HG03097 (cell line): ENCODE measurements around the gene PPRC1.

Experiments used
- ATAC-seq: cut with Tn5 transposase; IDR thresholded peaks from one replicate; pipeline ENCODE4 v1.9.1; 2021; ENCODE audit not compliant: unreplicated experiment, low FRiP score

The PPRC1 gene, protein sequence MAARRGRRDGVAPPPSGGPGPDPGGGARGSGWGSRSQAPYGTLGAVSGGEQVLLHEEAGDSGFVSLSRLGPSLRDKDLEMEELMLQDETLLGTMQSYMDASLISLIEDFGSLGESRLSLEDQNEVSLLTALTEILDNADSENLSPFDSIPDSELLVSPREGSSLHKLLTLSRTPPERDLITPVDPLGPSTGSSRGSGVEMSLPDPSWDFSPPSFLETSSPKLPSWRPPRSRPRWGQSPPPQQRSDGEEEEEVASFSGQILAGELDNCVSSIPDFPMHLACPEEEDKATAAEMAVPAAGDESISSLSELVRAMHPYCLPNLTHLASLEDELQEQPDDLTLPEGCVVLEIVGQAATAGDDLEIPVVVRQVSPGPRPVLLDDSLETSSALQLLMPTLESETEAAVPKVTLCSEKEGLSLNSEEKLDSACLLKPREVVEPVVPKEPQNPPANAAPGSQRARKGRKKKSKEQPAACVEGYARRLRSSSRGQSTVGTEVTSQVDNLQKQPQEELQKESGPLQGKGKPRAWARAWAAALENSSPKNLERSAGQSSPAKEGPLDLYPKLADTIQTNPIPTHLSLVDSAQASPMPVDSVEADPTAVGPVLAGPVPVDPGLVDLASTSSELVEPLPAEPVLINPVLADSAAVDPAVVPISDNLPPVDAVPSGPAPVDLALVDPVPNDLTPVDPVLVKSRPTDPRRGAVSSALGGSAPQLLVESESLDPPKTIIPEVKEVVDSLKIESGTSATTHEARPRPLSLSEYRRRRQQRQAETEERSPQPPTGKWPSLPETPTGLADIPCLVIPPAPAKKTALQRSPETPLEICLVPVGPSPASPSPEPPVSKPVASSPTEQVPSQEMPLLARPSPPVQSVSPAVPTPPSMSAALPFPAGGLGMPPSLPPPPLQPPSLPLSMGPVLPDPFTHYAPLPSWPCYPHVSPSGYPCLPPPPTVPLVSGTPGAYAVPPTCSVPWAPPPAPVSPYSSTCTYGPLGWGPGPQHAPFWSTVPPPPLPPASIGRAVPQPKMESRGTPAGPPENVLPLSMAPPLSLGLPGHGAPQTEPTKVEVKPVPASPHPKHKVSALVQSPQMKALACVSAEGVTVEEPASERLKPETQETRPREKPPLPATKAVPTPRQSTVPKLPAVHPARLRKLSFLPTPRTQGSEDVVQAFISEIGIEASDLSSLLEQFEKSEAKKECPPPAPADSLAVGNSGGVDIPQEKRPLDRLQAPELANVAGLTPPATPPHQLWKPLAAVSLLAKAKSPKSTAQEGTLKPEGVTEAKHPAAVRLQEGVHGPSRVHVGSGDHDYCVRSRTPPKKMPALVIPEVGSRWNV (N-terminal part only)

DNA sequence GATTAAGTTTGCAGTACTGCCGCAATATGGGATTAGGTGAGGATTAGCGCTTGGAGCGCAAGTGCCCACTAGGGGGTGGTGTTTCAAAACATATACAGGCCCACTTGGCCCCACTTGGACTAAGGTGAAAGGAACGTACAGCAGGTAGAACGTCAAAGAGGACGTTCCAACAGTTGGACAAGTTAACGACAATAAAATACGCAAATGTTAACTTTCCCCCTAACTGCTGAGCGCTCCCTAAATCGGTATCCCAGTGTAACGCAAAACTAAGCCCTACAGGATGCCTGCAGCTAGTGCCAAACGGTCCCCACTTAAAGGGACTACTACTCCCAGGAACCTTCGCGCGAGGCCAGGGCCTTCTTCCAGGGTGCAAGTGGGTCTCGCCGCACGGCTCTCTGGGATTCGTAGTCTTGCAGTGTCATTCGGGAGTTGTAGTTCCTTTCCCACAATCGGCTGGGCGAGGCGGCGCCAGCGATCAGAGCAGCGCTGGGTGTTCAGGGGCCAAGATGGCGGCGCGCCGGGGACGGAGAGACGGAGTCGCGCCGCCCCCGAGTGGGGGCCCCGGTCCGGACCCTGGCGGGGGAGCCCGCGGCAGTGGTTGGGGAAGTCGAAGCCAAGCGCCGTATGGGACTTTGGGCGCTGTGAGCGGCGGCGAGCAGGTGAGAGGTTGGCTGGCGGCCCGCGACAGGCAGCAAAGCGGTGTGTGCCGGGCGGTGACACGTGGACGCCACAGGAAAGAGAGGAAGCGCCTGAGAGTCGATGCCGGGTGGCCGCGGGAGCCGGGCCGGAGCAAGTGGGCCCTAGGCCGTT, at the start of gene PPRC1:
PPRC1 (plus strand) TSS at position 478 of the 810 bp plus-strand sequence; CDS start at position 507, 29 bp downstream.
- ATAC-seq: peak; percentile 92

DNA sequence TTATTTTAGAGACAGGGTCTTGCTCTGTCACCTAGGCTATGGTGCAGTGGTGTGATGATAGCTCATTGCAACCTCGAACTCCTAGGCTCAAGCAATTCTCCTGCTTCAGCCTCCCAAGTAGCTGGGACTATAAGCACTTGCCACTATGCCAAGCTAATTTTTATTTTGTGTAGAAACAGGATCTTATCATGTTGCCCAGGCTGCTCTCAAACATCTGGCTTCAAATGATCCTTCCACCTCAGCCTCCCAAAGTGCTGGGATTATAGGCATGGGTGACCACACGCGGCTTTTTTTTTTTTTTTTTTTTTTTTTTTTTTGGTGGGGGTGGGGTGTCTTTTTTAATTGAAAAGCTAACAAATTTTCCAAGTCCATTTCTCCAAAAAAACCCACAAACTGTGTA, 49.3 kb upstream of the PPRC1 start:
- ATAC-seq: no peak

DNA sequence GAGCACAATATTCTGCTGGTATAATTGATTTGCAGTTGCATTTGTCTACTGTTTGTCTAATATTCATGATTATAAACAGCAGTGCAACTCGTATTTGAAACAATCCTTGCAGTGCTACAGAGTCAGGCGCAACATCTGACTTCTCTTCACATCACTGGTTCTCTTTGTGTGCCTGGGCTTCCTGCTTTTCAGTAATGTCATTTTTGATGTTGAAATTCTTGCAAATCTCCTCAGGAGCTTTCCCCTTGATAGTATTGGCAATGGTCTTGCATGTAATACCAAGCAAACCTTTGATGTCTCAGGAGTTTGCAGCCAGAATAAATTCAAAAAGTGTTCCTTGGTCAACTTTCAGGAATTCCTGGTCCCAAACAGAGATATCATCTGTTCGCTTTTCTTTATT, 47.5 kb upstream of the PPRC1 start:
- no peak for ATAC-seq

DNA sequence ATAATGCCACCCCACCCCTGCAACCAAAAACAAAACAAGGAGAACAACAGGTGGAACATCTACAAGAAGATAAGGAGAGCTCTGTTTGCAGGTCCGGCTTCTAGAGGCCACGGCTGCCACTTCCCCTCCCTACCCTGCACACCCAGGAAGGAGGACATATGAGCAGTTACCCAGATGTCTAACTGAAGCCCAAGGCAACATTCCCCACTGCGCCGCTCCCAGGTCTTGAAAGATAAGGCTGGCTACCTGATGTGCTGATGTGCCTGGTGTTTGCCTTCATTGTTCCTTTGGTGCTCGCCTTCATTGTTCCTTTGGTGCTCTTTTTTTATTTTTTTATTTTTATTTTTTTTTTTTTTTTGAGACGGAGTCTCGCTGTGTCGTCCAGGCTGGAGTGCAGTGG, 46.6 kb upstream of the PPRC1 start:
- ATAC-seq: no peak

DNA sequence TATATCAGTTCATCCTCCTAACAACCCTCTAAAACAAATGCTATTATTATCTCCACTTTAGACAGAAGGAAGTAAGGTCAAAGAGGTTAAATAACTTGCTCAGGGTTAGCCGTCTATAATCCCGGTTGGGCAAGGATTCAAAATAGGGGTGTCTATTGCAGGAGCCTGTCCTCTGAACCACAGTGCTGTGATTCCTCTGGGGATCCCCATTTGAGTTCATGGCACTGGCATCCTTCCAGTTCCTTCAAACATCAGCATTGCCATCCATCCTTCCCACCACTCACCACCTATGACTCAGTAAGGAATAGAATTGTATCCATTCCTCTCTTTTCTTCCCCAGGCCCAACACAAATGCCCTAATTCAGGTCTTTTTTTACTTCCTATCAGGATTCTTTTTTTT, 42.1 kb upstream of the PPRC1 start:
- ATAC-seq: no peak

DNA sequence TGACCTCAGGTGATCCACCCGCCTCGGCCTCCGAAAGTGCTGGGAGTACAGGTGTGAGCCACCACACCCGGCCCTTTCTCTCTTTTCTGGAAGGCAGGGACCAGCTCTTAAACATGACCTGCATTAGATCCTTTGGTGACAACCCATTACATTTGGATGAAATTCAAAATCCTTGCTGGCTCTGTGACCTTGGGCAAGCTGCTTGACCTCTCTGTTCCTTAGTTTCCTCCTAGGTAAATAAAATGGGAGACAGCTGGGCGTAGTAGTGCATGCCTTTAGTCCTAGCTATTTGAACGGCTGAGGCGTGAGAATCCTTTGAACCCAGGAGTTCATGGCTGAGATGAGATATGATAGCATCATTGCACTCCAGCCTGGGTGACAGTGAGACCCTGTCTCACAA, 36.4 kb upstream of the PPRC1 start:
- no peak for ATAC-seq

DNA sequence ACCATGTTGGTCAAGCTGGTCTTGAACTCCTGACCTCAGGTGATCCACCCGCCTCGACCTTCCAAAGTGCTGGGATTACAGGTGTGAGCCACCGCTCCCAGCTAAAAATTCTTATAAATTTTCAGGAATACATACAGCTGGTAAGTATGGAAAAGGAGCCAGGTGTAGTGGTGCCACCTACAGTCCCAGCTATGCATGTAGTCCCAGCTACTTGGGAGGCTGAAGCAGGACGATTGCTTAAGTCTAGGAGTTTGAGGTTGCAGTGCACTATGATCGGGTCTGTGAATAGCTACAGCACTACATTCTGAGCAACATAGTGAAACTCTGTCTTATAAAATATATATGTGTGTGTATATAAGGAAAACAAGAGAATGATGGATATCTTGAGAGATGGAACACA, 31.7 kb upstream of the PPRC1 start:
- no peak for ATAC-seq

DNA sequence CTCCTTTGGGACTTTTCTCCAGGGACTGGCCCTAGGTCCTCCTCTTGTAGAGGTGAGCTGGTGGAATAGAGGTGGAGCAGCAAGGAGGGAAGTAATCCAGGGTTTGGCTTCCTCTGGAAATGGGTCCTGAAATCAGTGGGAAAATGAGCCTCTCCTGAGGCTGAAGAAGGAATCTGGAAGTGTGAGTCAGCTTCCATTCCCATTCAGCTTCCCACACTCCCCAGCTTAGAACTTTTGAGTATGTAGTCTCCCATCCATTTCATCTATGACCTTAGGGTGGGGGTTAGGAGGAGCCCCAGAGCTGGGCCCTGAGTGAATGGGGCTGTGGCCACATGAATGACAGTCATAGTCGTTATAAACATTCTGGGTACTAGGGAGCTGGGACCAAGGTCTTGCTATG, 30.4 kb upstream of the PPRC1 start:
- no peak for ATAC-seq

DNA sequence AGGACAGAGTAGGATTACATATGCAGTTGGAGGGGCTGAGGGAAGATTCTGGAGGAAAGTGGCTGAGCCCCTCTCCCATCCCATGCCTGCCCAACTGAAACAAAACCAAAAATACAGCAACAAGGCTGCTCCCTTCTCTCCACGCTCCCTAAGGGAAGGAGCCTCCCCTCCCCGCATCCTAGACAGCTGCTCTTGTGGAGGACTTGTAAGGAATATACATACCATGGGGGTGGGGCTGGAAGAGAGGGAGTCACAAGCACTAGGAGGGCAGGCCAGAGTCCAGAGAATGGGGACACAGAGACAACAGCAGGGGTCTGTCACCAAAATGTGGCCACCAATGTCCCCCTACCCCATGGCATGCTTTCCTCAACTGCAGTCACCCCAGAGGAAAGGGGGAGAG, 25.8 kb upstream of the PPRC1 start:
- no peak for ATAC-seq

DNA sequence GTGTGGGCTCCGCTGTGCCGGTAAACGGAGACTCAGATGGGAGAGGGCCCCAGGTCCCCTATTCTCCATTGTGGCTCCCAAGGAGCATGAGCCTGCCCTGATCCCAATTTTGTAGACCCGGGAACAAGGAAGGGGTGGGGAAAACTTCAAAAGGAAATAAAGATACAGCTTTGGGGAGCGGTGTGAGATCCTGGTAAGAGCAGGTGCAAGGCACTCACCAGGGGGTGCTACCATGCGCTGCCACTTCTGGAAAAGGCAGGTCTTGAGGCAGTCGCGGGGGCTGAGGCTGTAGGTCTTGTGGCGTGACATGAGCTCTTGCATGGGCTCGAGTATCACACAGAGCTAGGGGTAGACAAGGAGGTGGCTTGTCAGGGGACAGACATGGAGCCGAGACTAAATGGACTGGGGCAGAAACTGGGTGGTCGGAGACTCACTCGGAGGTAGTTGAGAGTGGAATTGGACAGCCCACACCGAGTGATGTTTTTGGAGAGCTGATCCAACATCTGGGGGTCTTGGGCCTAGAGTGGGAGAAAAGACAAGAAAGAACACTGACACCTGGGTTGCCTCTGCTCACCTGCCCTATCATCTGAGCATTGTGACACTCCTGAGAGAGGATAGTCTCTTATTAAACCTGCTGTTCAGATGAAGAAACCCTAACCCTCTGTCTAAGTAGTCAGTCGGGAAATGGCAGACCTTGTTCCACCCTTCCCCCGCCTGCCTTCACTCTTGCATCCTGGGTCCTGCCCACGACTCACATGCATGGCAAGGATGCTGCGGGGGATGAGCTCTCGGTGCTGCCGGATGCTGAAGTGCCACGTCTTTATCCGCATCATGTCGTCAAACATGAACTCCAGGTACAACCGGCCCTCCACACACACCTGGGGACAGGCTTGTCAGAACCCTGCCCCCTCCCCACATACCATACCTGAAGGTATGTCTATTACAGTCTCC, 23.4 kb upstream of the PPRC1 start:
- ATAC-seq: no peak

DNA sequence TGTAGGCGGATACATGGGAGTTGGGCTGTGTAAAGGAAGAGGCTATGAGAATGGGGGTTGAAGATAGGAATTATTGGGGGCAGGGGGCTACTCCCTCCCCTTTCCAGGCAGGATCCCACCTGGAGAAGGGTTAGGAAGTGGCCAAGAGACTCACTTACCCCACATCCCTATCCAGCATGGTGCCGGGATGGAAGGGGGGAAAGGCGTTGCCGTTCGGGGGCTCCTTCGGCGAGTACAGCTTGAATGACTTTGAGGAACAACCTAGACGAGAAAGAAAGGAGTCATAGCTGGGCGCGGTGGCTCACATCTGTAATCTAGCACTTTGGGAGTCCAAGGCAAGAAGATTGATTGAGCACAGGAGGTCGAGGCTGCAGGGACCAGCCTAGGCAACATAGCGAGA, 21.6 kb upstream of the PPRC1 start:
- ATAC-seq: no peak

DNA sequence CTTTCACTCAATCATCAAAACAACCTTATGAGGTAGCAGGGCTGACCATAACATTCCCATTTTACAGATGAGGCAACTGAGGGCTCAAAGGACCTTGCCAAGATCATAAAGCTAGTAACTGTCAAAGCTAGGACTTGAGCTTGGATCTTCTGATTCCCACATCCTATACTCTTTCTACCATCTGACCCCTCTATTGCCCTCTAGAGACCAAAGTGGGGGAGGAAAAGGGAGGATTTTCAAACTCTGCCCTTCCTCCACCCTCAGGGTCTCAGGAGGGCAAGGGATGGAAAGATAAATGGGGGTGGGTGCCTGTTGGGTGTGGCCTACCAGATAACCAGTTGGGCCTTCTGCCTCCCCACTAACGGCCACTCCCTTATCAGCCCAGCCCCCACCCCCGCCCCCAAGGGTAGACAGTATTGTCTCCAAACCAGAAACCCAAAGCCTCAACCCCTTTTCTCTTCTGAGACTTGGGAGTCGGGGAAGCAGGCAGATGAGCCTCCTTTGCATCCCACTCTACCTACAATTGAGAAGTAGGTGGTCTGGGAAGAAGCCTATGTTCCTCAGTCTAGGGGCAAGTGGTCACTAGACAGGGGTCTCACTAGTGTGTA, 20.5 kb upstream of the PPRC1 start:
- ATAC-seq: no peak

DNA sequence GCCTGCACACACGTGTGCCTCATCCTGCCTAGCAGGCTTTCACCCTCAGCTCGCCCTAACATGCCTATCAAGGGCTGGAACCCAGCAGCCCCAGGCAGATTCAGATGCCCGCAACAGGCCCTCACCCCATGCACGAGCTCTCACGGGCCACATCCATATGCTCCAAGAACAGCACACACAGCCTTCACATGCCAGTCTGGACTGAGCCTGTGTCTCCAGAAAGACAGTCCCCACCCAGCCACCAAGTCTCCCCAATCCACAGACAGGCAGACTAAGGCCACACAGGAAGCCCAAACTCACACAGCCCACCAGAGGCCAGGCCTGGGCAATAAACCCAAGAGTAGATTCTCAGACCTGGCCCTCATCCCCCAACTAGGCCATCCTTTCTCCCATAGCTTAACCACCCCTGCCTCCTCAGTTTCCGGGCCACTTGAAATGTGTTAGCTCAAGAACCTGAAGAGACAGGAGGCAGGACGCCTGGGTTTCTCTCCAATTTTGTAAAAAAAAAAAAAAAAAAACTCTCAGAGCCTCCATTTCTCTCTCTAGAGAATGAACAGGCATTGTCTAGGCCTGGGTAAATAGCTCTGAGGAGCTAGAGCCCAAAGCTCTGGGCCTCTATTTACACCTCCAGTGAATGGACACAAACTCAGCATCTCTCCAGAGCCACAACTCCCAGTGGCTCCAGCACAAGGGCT, 19.4 kb upstream of the PPRC1 start:
- ATAC-seq: no peak

DNA sequence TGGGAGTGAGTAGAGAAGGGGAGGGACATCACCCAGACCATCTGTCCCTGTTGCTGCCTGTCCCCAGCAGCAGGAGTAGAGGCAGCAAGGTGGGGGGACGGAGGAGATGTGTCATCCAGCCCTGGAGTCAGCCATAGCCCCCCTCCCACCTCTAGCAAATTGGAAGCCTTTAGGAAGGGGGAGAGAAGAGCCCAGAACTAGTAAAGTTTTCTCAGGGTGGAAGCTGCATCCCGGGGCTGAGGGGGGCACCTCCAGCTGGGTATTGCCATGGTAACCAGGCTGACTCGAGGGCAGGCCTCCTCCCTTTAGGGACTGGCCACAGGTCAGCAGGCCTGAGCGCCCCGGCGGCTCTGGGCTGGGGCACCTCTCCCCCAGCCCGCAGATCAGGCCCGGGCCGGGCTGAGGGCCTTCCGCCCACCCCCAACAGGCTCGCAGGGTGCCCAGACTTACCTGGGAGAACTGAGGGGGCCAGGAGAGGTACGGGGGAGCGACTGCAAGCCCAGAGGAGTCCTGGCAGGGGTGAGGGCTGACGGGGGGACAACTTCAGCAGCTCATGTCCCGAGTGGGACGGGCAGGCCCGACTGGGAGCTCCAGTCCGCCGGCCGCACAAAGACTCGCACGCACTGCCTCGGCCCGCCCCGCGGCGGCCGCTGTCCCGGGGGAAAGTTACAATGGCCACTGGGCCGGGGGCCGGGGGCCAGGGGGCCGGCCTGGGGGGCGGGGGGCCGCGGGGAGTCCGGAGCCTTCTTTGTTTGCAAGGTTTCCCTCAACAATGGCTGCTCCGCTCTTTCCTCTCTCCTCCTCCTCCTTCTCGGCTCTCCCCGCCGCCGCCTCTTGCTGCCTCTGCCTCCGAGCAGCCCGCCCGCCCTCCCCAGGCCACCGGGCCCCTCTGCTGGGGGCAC, 18.6 kb upstream of the PPRC1 start:
- no peak for ATAC-seq

DNA sequence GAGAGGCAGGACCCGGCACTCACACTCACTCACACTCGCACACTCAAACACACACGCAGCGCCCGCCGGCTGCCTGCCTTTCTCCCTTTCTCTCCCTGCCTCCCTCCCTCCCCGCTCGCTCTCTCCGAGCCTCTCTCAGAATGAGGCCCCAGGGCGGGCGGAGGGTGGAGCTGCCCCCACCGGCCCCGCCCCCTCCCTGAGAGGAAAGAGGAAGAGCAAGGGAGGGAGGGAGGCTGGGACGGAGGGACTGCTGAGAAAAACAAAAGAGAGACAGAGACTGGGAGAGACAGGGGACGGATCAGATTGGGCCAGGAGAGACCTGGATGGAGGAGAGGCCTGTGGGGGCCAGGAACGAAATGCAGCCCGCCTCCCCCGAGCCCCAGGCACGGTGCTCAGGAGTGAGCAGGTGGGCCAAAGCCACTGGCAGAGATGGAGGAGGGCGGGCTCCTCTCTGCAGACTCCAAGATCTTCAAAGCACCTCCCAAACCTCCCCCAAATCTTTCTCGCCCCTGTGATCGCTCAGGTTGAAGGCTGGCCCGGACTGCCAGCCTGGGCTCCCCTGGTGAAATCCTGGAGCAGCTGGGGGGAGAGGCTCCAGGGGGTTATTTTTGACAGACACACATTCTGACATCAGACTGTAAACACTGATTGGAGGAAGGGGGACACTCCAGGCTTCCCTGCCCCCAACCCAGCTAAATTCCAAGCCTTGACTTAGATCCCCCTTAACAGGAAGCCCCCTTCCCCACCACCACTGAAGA, 17.8 kb upstream of the PPRC1 start:
- ATAC-seq: peak; percentile 51

DNA sequence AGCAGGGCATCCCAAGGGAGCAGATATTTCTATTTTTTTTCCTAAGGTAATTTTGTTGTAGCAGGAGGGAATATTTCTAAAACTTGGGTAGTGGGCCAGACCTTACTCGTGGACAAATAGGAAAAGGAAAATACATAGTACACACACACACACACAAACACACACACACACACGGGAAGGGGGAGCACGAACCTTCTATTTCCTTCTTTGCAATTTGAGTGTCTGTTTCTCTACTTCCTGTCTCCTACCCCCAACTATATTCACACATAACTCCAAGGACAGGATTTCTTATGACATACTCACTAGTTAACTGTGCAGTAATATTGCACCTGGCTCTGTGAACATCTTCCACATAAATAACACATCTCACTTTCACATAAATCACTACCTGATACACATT, 17.1 kb upstream of the PPRC1 start:
- no peak for ATAC-seq
